T-cell (primary cell): Measurements from ENCODE around the gene MTCH2. TPM values are rescaled to one million over a fixed set of nuclear protein-coding genes. Genes with fewer than 3 reads are reported as not detected.
A peak's percentile ranks its signal among the peaks of the same experiment; 100 is the strongest.

Source experiments
- ATAC-seq, 4 experiments: fragments of 200-7000 bp in 3 of 4; fragments of 150-1000 bp in 1 of 4; cut with Tn5 transposase; replicated peaks in 1 of 4; 1 replicate in 3 of 4; 2 replicates in 1 of 4; pipeline ENCODE4 v1.10.0; 2021; ENCODE audit warnings: moderate library complexity in 3 of 4, mild to moderate bottlenecking in 2 of 4, moderate number of reproducible peaks in 1 of 4
- CTCF ChIA-PET, 2 donors: fragments of 300-600 bp; sonication (Branson Sonifier 250); formaldehyde crosslinking; loops; one replicate each; lab custom pipeline; 2022; ENCODE audit warnings: antibody characterized with exemption in 2 of 2; lab: Charles Lee
- POLR2A ChIA-PET, 2 donors: fragments of 300-600 bp; sonication (Branson Sonifier 250); formaldehyde crosslinking; loops; one replicate each; lab custom pipeline; 2022; ENCODE audit warnings: antibody characterized with exemption in 2 of 2; lab: Charles Lee
- DNase-seq, 35 experiments: peaks; one replicate each; pipeline versions ENCODE4 v3.0.0 to v3.0.0-alpha.2; 2013 to 2023
- H3K27ac ChIP-seq: one replicate; pipeline ENCODE4 v1.5.1; 2013; ENCODE audit warnings: low read length
- H3K27me3 ChIP-seq, 2 experiments: replicated peaks in 1 of 2; 1 replicate in 1 of 2; 2 replicates in 1 of 2; pipeline versions ENCODE4 v1.6.1 to v1.7.0; 2013; ENCODE audit warnings: low read length in 1 of 2, mixed read lengths in 1 of 2; ENCODE audit not compliant: control insufficient read depth in 2 of 2, insufficient read depth in 2 of 2; ENCODE audit errors: extremely low read depth in 1 of 2
- H3K36me3 ChIP-seq, 2 donors: 1 replicate in 1 of 2; 2 replicates in 1 of 2; pipeline versions ENCODE4 v1.6.1 to v1.7.0; 2013; ENCODE audit warnings: low read length in 1 of 2; ENCODE audit not compliant: control insufficient read depth in 2 of 2, insufficient read depth in 1 of 2; ENCODE audit errors: extremely low read depth in 1 of 2
- H3K4me1 ChIP-seq, 2 experiments: 1 replicate in 1 of 2; 2 replicates in 1 of 2; pipeline versions ENCODE4 v1.6.1 to v1.7.0; 2013; ENCODE audit warnings: low read length in 2 of 2, mixed read lengths in 1 of 2; ENCODE audit not compliant: insufficient read depth in 2 of 2, control insufficient read depth in 1 of 2; ENCODE audit errors: extremely low read depth in 1 of 2
- H3K4me3 ChIP-seq, 2 donors: 1 replicate in 1 of 2; 2 replicates in 1 of 2; pipeline versions ENCODE4 v1.5.1 to v1.7.0; 2013; ENCODE audit warnings: mild to moderate bottlenecking in 2 of 2, low read length in 1 of 2, moderate library complexity in 1 of 2; ENCODE audit not compliant: control insufficient read depth in 1 of 2; ENCODE audit errors: extremely low read depth in 1 of 2
- H3K9me3 ChIP-seq: 2 replicates; pipeline ENCODE4 v1.7.0; 2013
- H3K27ac Mint-ChIP-seq, 2 donors: one replicate each; pipeline ENCODE4 v1.8.0; 2020 to 2021; ENCODE audit warnings: mild to moderate bottlenecking in 2 of 2, mixed read lengths in 2 of 2
- H3K27me3 Mint-ChIP-seq, 2 donors: one replicate each; pipeline ENCODE4 v1.8.0; 2021 to 2022; ENCODE audit warnings: mixed read lengths in 2 of 2
- H3K36me3 Mint-ChIP-seq: one replicate; pipeline ENCODE4 v1.8.0; 2021; ENCODE audit warnings: mixed read lengths
- H3K4me1 Mint-ChIP-seq, 3 donors: one replicate each; pipeline ENCODE4 v1.8.0; 2020 to 2022; ENCODE audit warnings: mixed read lengths in 3 of 3, mild to moderate bottlenecking in 1 of 3
- H3K4me3 Mint-ChIP-seq, 3 donors: one replicate each; pipeline ENCODE4 v1.8.0; 2020 to 2022; ENCODE audit warnings: mild to moderate bottlenecking in 3 of 3, mixed read lengths in 3 of 3, moderate library complexity in 3 of 3
- H3K9me3 Mint-ChIP-seq, 3 donors: one replicate each; pipeline ENCODE4 v1.8.0; 2020 to 2022; ENCODE audit warnings: mixed read lengths in 3 of 3
- WGBS: methylation state at CpG from one replicate; pipeline ENCODE4 v1.1.5; 2013; ENCODE audit warnings: missing lambda C conversion rate; ENCODE audit not compliant: insufficient coverage; 5-methylcytosine and 5-hydroxymethylcytosine counted together
- total RNA-seq, 35 experiments: library from RNA in 6 of 35; stranded (reverse) in 6 of 35; fragments of 120-200 nt in 1 of 35; gene quantifications; one replicate each; pipeline versions ENCODE4 v1.2.1 to v1.2.4 and lab custom pipeline; 2013 to 2026

Gene MTCH2
- total RNA-seq, 5 donors from 2014 or later (not counting 1 experiment from before 2014, with no cell fraction given): 20.4 to 32.1 (median 26.7) TPM

DNA sequence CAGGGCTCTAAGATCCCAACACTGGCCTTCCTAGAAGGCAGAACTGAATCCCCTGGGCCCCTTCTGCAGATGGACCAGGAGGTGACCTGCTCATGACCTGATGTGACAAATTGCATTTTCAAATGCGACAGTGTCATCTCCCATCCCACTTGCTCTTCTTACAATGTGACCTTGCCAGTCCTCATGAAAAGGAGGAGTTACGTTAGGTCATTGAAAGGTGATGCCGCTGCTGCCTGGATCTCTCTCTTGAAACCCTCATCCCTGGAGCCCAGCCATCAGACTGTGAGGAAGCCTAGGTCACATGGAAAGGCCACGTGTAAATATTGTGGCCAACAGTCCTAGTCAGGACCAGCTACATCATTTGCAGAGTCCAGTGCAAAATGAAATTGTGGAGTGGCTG lies 42.5 kb downstream of the MTCH2 start:
- no peak for ATAC-seq
- Histone ChIP-seq H3K4me1 (no peaks in the 10 kb centered on the region), H3K9me3 (no peaks in the 10 kb centered on the region), H3K36me3 (no peaks in the 10 kb centered on the region), H3K27ac (no peak overlapping the region), H3K4me3 (no peak overlapping the region), H3K27me3 (peaks cover 0 to 18% of the 10 kb centered on the region in 2 experiments)
- ChIA-PET CTCF (no interaction called here), POLR2A (no interaction called here)
- Mint-ChIP-seq H3K9me3 (no peaks in the 10 kb centered on the region), H3K27ac (no peak overlapping the region), H3K4me1 (no peaks in the 10 kb centered on the region), H3K4me3 (no peak overlapping the region), H3K36me3 (no peaks in the 10 kb centered on the region), H3K27me3 (peaks cover 8 to 12% of the 10 kb centered on the region in 2 donors)
- DNase-seq: no peak
- 86% methylated on average over 4 of the region's 4 CpGs for WGBS

DNA sequence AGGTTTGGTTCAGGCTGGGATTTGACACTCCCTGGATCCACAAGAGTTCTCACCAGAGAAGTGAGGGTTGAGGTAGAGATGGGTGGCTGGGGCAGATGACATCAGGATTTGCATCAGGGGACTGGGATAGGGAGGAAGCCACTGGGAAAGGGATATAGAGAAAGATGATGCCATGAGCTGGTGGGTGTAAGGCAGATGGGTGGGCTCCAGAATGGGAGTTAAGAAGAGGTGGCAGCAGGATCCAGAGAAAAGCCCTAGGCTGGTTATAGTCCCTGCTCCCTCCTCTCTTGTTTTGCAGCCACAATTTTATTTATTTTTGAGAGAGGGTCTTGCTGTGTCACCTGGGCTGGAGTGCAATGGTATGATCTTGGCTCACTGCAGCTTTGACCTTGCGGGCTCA lies 46.4 kb downstream of the MTCH2 start:
- Mint-ChIP-seq H3K27me3 (peaks cover 23 to 36% of the 10 kb centered on the region in 2 donors), H3K9me3 (no peaks in the 10 kb centered on the region), H3K27ac (no peak overlapping the region), H3K4me3 (no peak overlapping the region), H3K36me3 (no peaks in the 10 kb centered on the region), H3K4me1 (peaks cover 0 to 10% (median 5%) of the 10 kb centered on the region in 3 donors)
- ChIA-PET POLR2A (no interaction called here), CTCF (interaction anchor here in 1 of 2 donors (0.6 kb wide), 1 partner anchor 68 kb away, joined by 4 read pairs; no protein-coding TSS in a partner anchor)
- H3K27ac ChIP-seq: no peak overlapping the region
- ATAC-seq (no peak), DNase-seq (no peak)
- no peaks in the 10 kb centered on the region for H3K36me3 ChIP-seq
- H3K9me3 ChIP-seq: no peaks in the 10 kb centered on the region
- no CpG with 5 or more reads among the region's 1 CpG for WGBS
- peaks cover 0 to 48% of the 10 kb centered on the region in 2 experiments for H3K27me3 ChIP-seq
- H3K4me3 ChIP-seq: no peak overlapping the region
- H3K4me1 ChIP-seq: peaks cover 0 to 15% of the 10 kb centered on the region in 2 experiments

DNA sequence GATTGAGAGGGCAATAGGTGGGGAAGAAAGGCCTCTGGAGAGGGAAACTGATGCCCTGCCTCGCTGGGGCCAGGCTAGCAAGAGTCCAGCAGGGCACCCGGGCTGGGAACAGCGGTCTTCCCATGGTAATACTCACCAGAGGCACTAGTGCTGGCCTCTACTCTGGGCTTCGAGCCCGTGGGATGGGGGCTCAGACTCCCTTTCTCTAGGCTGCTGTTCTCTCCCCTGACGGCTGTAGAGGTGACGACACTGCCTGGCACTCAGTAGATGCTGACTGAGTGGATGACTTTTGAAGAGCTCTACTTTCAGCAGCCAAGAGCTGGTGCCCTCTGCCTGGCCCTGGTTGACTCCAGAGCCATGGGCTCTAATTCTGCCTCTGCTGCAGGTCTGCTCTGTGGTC lies 47.3 kb downstream of the MTCH2 start:
- peaks cover 0 to 10% (median 5%) of the 10 kb centered on the region in 3 donors for H3K4me1 Mint-ChIP-seq
- CTCF ChIA-PET: no interaction called here
- Histone ChIP-seq H3K27me3 (peaks cover 0 to 45% of the 10 kb centered on the region in 2 experiments), H3K9me3 (no peaks in the 10 kb centered on the region), H3K36me3 (no peaks in the 10 kb centered on the region), H3K4me3 (no peak overlapping the region), H3K27ac (no peak overlapping the region), H3K4me1 (peaks cover 0 to 15% of the 10 kb centered on the region in 2 experiments)
- no peaks in the 10 kb centered on the region for H3K9me3 Mint-ChIP-seq
- ATAC-seq (no peak), DNase-seq (no peak)
- POLR2A ChIA-PET: no interaction called here
- WGBS: 94% methylated on average over 5 of the region's 7 CpGs
- no peaks in the 10 kb centered on the region for H3K36me3 Mint-ChIP-seq
- peaks cover 23 to 36% of the 10 kb centered on the region in 2 donors for H3K27me3 Mint-ChIP-seq
- no peak overlapping the region for H3K27ac Mint-ChIP-seq
- H3K4me3 Mint-ChIP-seq: no peak overlapping the region

DNA sequence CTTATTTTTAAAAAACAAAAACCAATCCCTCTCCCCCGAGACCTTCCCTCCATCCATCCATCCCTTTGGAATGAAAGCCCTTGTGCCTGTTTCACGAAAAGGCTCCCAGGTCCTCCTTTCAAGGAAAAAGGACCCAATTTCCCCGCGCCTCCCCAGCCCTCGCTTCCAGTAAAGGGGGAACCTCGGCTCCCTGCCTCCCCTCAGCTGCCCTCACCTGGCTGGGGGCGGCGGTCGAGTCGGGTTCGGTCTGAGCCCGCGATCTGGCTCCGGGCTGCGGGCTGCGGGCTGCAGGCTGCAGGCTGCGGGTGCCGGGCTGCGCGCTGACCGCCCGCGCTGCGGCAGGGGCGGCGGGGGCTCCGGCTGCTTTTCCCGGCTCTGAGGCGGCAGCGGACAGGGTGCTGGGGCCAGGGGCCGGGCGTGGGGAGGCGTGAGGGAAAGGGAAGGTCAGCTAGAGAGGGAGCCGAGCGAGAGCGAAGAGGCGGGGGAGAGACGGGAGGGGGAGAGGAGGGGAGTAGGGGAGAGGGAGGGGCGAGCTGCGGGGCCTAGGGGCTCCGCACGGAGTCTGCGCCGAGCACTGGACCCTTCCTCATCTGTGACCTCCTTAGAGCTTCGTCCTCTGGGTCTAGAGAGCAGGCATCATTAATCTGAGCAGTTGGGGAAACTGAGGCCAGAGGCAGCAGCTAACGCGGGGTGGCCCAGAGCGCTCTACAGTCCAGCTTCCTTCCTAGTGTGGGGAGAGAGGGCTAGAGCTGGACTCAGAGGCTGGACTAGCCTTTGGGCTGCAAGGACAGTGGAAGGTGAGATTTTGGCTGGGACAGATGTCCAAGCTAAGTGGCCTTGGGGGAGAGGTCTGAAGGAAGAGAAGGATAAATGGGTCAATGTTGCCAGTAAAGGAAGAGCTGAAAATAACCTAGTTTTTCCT lies 48.2 kb downstream of the MTCH2 start, which contains the start of gene C1QTNF4:
C1QTNF4 (minus strand) TSS at position 478 of the 922 bp plus-strand sequence. CDS start 3,601 bp downstream, outside the sequence.
- POLR2A ChIA-PET: no interaction called here
- peaks cover 0 to 10% (median 5%) of the 10 kb centered on the region in 3 donors for H3K4me1 Mint-ChIP-seq
- H3K4me3 ChIP-seq: no peak within 1 kb of the TSS
- H3K27me3 ChIP-seq: peaks cover 0 to 45% of the 10 kb centered on the region in 2 experiments
- no peaks in the 10 kb centered on the region for H3K9me3 ChIP-seq
- H3K36me3 ChIP-seq: no peaks in the 10 kb centered on the region
- peak within 1 kb of the TSS in 1 of 3 donors; percentile 35 for H3K4me3 Mint-ChIP-seq
- peaks cover 0 to 15% of the 10 kb centered on the region in 2 experiments for H3K4me1 ChIP-seq
- H3K9me3 Mint-ChIP-seq: no peaks in the 10 kb centered on the region
- H3K27ac ChIP-seq: no peak within 1 kb of the TSS
- 6% methylated on average over 45 of the region's 48 CpGs for WGBS
- peaks cover 23 to 36% of the 10 kb centered on the region in 2 donors for H3K27me3 Mint-ChIP-seq
- CTCF ChIA-PET: no interaction called here
- DNase-seq: no peak
- ATAC-seq: no peak
- no peaks in the 10 kb centered on the region for H3K36me3 Mint-ChIP-seq
- H3K27ac Mint-ChIP-seq: no peak within 1 kb of the TSS

DNA sequence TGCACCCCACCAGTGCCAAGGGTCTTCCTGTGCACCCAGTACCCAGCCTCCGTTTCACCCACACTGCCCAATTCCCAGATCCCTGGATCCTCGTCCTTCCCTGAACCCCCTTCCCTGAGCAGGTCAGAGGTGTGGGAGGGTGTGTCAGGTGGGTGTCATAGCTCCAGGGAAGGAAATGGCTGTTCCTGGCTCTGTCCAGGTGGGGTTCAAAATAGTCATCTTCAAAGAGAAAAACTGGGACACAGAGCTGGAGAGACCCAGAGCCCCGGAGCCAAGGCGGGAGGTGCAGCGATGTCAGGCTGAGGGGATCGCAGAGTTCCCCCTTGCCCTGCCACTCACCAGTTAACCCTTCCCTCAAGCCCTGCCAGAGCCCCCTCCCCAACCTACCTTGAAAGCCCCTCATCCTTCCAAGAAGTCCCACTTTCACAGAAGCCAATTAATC lies 48.8 kb downstream of the MTCH2 start:
- Mint-ChIP-seq H3K27ac (no peak overlapping the region), H3K9me3 (no peaks in the 10 kb centered on the region), H3K36me3 (no peaks in the 10 kb centered on the region), H3K4me1 (peaks cover 0 to 10% (median 5%) of the 10 kb centered on the region in 3 donors), H3K27me3 (peaks cover 23 to 34% of the 10 kb centered on the region in 2 donors), H3K4me3 (peak overlapping the region in 1 of 3 donors; percentile 35)
- Histone ChIP-seq H3K27me3 (peaks cover 0 to 45% of the 10 kb centered on the region in 2 experiments), H3K27ac (no peak overlapping the region), H3K36me3 (no peaks in the 10 kb centered on the region), H3K4me3 (no peak overlapping the region), H3K4me1 (peaks cover 0 to 15% of the 10 kb centered on the region in 2 experiments), H3K9me3 (no peaks in the 10 kb centered on the region)
- no peak for DNase-seq
- ChIA-PET CTCF (no interaction called here), POLR2A (no interaction called here)
- no peak for ATAC-seq
- WGBS: 17% methylated on average over 4 of the region's 6 CpGs

DNA sequence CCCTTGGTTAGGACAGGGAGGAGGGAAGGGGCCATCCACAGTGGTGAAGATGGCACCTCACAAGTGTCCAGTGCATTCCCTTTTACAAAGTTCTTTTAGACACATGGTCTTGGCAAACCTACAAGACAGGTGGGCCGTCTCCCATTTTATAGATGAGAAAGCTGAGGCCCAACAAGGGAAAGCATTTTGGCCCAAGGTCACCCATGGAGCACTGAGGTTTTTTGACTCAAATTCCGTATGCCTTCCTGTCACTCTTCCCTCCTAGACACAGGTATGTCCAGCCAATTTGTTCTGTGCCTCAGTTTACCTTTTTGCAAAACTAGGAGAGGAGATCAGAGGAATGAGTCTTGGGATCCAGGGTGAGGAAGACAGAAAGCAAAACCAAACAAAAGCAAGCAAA lies 49.4 kb downstream of the MTCH2 start:
- no peak overlapping the region for H3K4me3 ChIP-seq
- WGBS: 80% methylated on average over 1 of the region's 2 CpGs
- no peak overlapping the region for H3K27ac Mint-ChIP-seq
- no peaks in the 10 kb centered on the region for H3K9me3 Mint-ChIP-seq
- H3K9me3 ChIP-seq: no peaks in the 10 kb centered on the region
- peaks cover 0 to 10% (median 5%) of the 10 kb centered on the region in 3 donors for H3K4me1 Mint-ChIP-seq
- H3K4me3 Mint-ChIP-seq: no peak overlapping the region
- DNase-seq: no peak
- no peak overlapping the region for H3K27ac ChIP-seq
- H3K36me3 ChIP-seq: no peaks in the 10 kb centered on the region
- POLR2A ChIA-PET: no interaction called here
- H3K36me3 Mint-ChIP-seq: no peaks in the 10 kb centered on the region
- CTCF ChIA-PET: no interaction called here
- no peak for ATAC-seq
- H3K4me1 ChIP-seq: peaks cover 0 to 15% of the 10 kb centered on the region in 2 experiments
- H3K27me3 ChIP-seq: peaks cover 0 to 45% of the 10 kb centered on the region in 2 experiments
- peaks cover 23 to 34% of the 10 kb centered on the region in 2 donors for H3K27me3 Mint-ChIP-seq
